GM12878 (cell line): Measurements from ENCODE around the gene TAF10. TPM values are rescaled to one million over a fixed set of nuclear protein-coding genes. Genes with fewer than 3 reads are reported as not detected.

Experiments
- ATAC-seq: fragments of 200-7000 bp; cut with Tn5 transposase; 3 replicates; pipeline ENCODE4 v1.9.1; 2020; ENCODE audit warnings: mild to moderate bottlenecking, moderate library complexity
- BruUV-seq: library from RNA; stranded (reverse); fragments of 400-500 nt; replicated peaks from 2 replicates; lab custom pipeline; 2021; lab: Mats Ljungman, UMichigan
- CTCF ChIA-PET: fragments of 300-600 bp; sonication (Branson Sonifier 250); formaldehyde crosslinking; extraction: SDS; loops from one replicate; lab custom pipeline; 2021; ENCODE audit warnings: inconsistent platforms; lab: Yijun Ruan, JAX
- POLR2A ChIA-PET: fragments of 350-600 bp; formaldehyde crosslinking; extraction: SDS; loops from one replicate; lab custom pipeline; 2021; ENCODE audit warnings: inconsistent platforms; lab: Charles Lee
- RAD21 ChIA-PET: fragments of 300-600 bp; sonication (Branson Sonifier 250); formaldehyde crosslinking; loops from one replicate; lab custom pipeline; 2023; ENCODE audit warnings: antibody characterized with exemption; ENCODE audit not compliant: unreplicated experiment; lab: Charles Lee
- SMC1A ChIA-PET: fragments of 300-600 bp; sonication (Branson Sonifier 250); formaldehyde crosslinking; loops from one replicate; lab custom pipeline; 2023; ENCODE audit not compliant: unreplicated experiment, uncharacterized antibody; lab: Charles Lee
- DNase-seq: peaks from one replicate; pipeline ENCODE4 v3.0.0-alpha.2; 2011; ENCODE audit warnings: low read depth, low spot score
- FAIRE-seq: peaks from 3 replicates; lab custom pipeline; 2011; peaks lifted over from hg19 to GRCh38; lab: Jason Lieb, UNC
- H2AFZ ChIP-seq: 2 replicates; pipeline ENCODE4 v1.6.0; 2011; ENCODE audit warnings: low read depth, low read length, control low read depth; ENCODE audit not compliant: control insufficient read depth
- H3K27ac ChIP-seq: 2 replicates; pipeline ENCODE4 v1.5.1; 2011; ENCODE audit warnings: control low read depth; ENCODE audit not compliant: control insufficient read depth, insufficient read depth
- H3K27me3 ChIP-seq, 2 experiments: replicated peaks in 1 of 2; 2 replicates each; pipeline versions ENCODE4 v1.6.0 to v1.6.1; 2011; ENCODE audit warnings: low read length in 1 of 2; ENCODE audit not compliant: control insufficient read depth in 2 of 2, insufficient read depth in 2 of 2
- H3K36me3 ChIP-seq, 2 experiments: 2 replicates each; pipeline ENCODE4 v1.5.1; 2011; ENCODE audit warnings: low read length in 1 of 2; ENCODE audit not compliant: control insufficient read depth in 2 of 2, insufficient read depth in 2 of 2
- H3K4me1 ChIP-seq: 2 replicates; pipeline ENCODE4 v1.6.1; 2011; ENCODE audit warnings: mild to moderate bottlenecking, low read length, moderate library complexity, mixed read lengths; ENCODE audit not compliant: control insufficient read depth, insufficient read depth
- H3K4me2 ChIP-seq: 2 replicates; pipeline ENCODE4 v1.6.0; 2011; ENCODE audit warnings: control low read depth; ENCODE audit not compliant: control insufficient read depth, insufficient read depth
- H3K4me3 ChIP-seq: fragments of 200-600 bp; sonication (generic); 2 replicates; pipeline ENCODE4 v1.5.1; 2016
- H3K79me2 ChIP-seq: 2 replicates; pipeline ENCODE4 v1.6.0; 2011; ENCODE audit warnings: low read length; ENCODE audit not compliant: control insufficient read depth, insufficient read depth
- H3K9ac ChIP-seq: 2 replicates; pipeline ENCODE4 v1.8.0; 2011; ENCODE audit warnings: low read length, control low read depth, mixed read lengths; ENCODE audit not compliant: control insufficient read depth, insufficient read depth
- H3K9me3 ChIP-seq: replicated peaks from 3 replicates; pipeline ENCODE4 v1.5.1; 2011; ENCODE audit warnings: mild to moderate bottlenecking, low read length; ENCODE audit not compliant: control insufficient read depth, insufficient read depth
- H4K20me1 ChIP-seq: 2 replicates; pipeline ENCODE4 v1.6.0; 2011; ENCODE audit not compliant: control insufficient read depth, insufficient read depth
- BCL11A ChIP-seq: IDR thresholded peaks from 2 replicates; pipeline ENCODE4 v1.6.1; 2011; ENCODE audit warnings: low read depth, low read length
- E2F4 ChIP-seq: IDR thresholded peaks from 2 replicates; pipeline ENCODE4 v1.6.1; 2012; ENCODE audit warnings: low read depth, low read length, improper control_type of control experiment
- ESRRA ChIP-seq: IDR thresholded peaks from 2 replicates; pipeline ENCODE4 v1.6.1; 2012; ENCODE audit warnings: mild to moderate bottlenecking, low read length, improper control_type of control experiment
- FOS ChIP-seq: IDR thresholded peaks from 3 replicates; pipeline ENCODE4 v1.6.1; 2011; ENCODE audit warnings: borderline replicate concordance; ENCODE audit not compliant: insufficient read length; ENCODE audit errors: extremely low read depth
- KDM1A ChIP-seq: fragments of 200-600 bp; sonication (generic); IDR thresholded peaks from 2 replicates; pipeline ENCODE4 v1.6.1; 2016; ENCODE audit warnings: borderline replicate concordance
- MTA3 ChIP-seq: IDR thresholded peaks from 2 replicates; pipeline ENCODE4 v1.6.1; 2012; ENCODE audit warnings: low read length, inconsistent platforms, borderline replicate concordance
- NR2C1 ChIP-seq: fragments of 450-650 bp; IDR thresholded peaks from 2 replicates; pipeline ENCODE4 v1.6.1; 2017; ENCODE audit warnings: antibody characterized with exemption, mild to moderate bottlenecking, moderate library complexity
- POU2F2 ChIP-seq: IDR thresholded peaks from 3 replicates; pipeline ENCODE4 v1.6.1; 2011; ENCODE audit warnings: low read depth, mild to moderate bottlenecking, low read length, borderline replicate concordance
- SUPT20H ChIP-seq: IDR thresholded peaks from 2 replicates; pipeline ENCODE4 v1.6.1; 2011; ENCODE audit warnings: low read depth, mild to moderate bottlenecking, low read length, moderate library complexity, borderline replicate concordance; ENCODE audit not compliant: control insufficient read depth
- TARDBP ChIP-seq: IDR thresholded peaks from 2 replicates; pipeline ENCODE4 v1.6.1; 2016; ENCODE audit warnings: borderline replicate concordance
- TCF3 ChIP-seq: IDR thresholded peaks from 2 replicates; pipeline ENCODE4 v1.6.1; 2012; ENCODE audit warnings: low read depth, mild to moderate bottlenecking, low read length, borderline replicate concordance; ENCODE audit not compliant: insufficient read depth
- ZBTB11 ChIP-seq: fragments of 450-650 bp; formaldehyde crosslinking; IDR thresholded peaks from 2 replicates; pipeline ENCODE4 v1.5.0; 2022; ENCODE audit warnings: mild to moderate bottlenecking, missing genetic modification characterization
- WGBS: methylation state at CpG from one replicate; pipeline ENCODE4 v1.1.6; 2016; ENCODE audit warnings: low lambda C conversion rate; ENCODE audit not compliant: insufficient replicate concordance, insufficient coverage; ENCODE audit errors: missing lambda C conversion rate; 5-methylcytosine and 5-hydroxymethylcytosine counted together
- in situ Hi-C: fragments of 300-500 bp; cut with MboI; formaldehyde crosslinking; loops from 9 replicates; pipeline ENCODE4 v1.14.3; 2018; ENCODE audit warnings: mixed read lengths
- intact Hi-C: fragments of 100-400 bp; cut with micrococcal nuclease; formaldehyde crosslinking; loops from one replicate; pipeline ENCODE4 v1.14.2; 2022; ENCODE audit not compliant: unreplicated experiment
- polyA plus RNA-seq, 11 experiments: library from polyadenylated mRNA; depleted of rRNA in 4 of 11; unstranded in 6 of 11; stranded (reverse) in 5 of 11; fragments of >200 nt; fragmentation: Nextera tagmentation in 4 of 11; fragmentation: Illumina TruSeq in 1 of 11; extraction: Ambion mirVana in 4 of 11; extraction: Trizol in 1 of 11; gene quantifications; 1 replicate in 1 of 11; 2 replicates in 10 of 11; pipeline versions ENCODE4 v1.2.1 to v1.2.3, GENCODE V29; 2011 to 2016; ENCODE audit warnings: inconsistent platforms in 2 of 11, missing spikeins in 2 of 11, low read depth in 1 of 11
- total RNA-seq, 4 experiments: library from RNA; depleted of rRNA in 3 of 4; stranded (reverse); fragments of >200 nt in 3 of 4; fragmentation: Illumina TruSeq in 1 of 4; extraction: Trizol in 1 of 4; gene quantifications; 2 replicates each; pipeline versions ENCODE4 v1.2.1 to v1.2.3, GENCODE V29; 2013 to 2021

Gene TAF10
- total and polyA plus RNA-seq, 10 of the 15 experiments (the other 5 are each of a cell fraction or from before 2014, with no cell fraction given): 26.7 to 251 (median 149) TPM

GRCh38 chr11:6611092-6611962 lies 689 bp downstream of the TAF10 start:
- no peaks in the 10 kb centered on the region for H3K9me3 ChIP-seq
- H4K20me1 ChIP-seq: no peaks in the 10 kb centered on the region
- POLR2A ChIA-PET: interaction anchor here (0.6 to 7.2 kb wide), 14 partner anchors 7 to 134 kb away, joined by 3 to 85 read pairs (median 5); partner anchors contain the start of genes ARFIP2, ILK, MRPL17 and TIMM10B
- H2AFZ ChIP-seq: no peak overlapping the region
- in situ Hi-C loops: loop anchor here (10.0 kb wide), 1 partner anchor 913 kb away; no protein-coding TSS in a partner anchor
- DNase-seq: no peak
- BruUV-seq: TSS peak; percentile 52
- H3K4me2 ChIP-seq: peak overlapping the region; percentile 56
- peak overlapping the region; percentile 99 for H3K27ac ChIP-seq
- RAD21 ChIA-PET: interaction anchor here (0.7 to 1.9 kb wide), 10 partner anchors 7 to 130 kb away, joined by 3 to 21 read pairs (median 3); partner anchors contain the start of genes ARFIP2, MRPL17 and TIMM10B
- no peaks in the 10 kb centered on the region for H3K27me3 ChIP-seq
- H3K4me3 ChIP-seq: peak overlapping the region; percentile 87
- peaks cover 32% of the 10 kb centered on the region for H3K4me1 ChIP-seq
- no peak; the same call in 2 of the 3 replicates for ATAC-seq
- H3K9ac ChIP-seq: peak overlapping the region; percentile 95
- FAIRE-seq: no peak
- SMC1A ChIA-PET: interaction anchor here (0.8 to 3.1 kb wide), 6 partner anchors 7 to 134 kb away, joined by 3 to 24 read pairs (median 4); partner anchors contain the start of genes ILK and MRPL17
- CTCF ChIA-PET: interaction anchor here (0.7 to 2.7 kb wide), 7 partner anchors 11 to 85 kb away, joined by 3 to 18 read pairs (median 3); partner anchors contain the start of gene MRPL17
- TF ChIP-seq KDM1A: no peak
- TF ChIP-seq ESRRA: no peak
- 0 out of 2 replicates have a peak, but pooled peaks have one; percentile 7 for TF ChIP-seq TCF3
- TF ChIP-seq ZBTB11 (CRISPR knock-in tag): no peak
- TF ChIP-seq MTA3: peak; percentile 70; the same call in 1 of the 2 replicates
- no peak for TF ChIP-seq SUPT20H
- TF ChIP-seq FOS: no peak
- 0 out of 3 replicates have a peak, but pooled peaks have one; percentile 22 for TF ChIP-seq POU2F2
- TF ChIP-seq E2F4: no peak
- no peak for TF ChIP-seq BCL11A
- TF ChIP-seq TARDBP: no peak
- TF ChIP-seq NR2C1: no peak
- WGBS: 14% methylated on average over 34 of the region's 39 CpGs
- peaks cover 23 to 34% of the 10 kb centered on the region in 2 experiments for H3K36me3 ChIP-seq
- H3K79me2 ChIP-seq: peaks cover 33% of the 10 kb centered on the region
- intact Hi-C loops: loop anchor here (5.0 to 10.0 kb wide), 2 partner anchors 136 to 913 kb away; no protein-coding TSS in a partner anchor
